Subcutaneous adipose tissue (tissue), 4 donors: Measurements from ENCODE around the gene IL1RAPL2. TPM values are rescaled to one million over a fixed set of nuclear protein-coding genes. Genes with fewer than 3 reads are reported as not detected.

ENCODE experiments used
- total RNA-seq, 4 donors: library from RNA; depleted of rRNA; stranded (reverse); fragments of >200 nt; gene quantifications; one replicate each; pipeline ENCODE4 v1.1.0, GENCODE V29; 2016
- TF ChIP-seq, protein P1 (sequence below): fragments of 450-650 bp; IDR thresholded peaks from one replicate; pipeline ENCODE4 v1.5.1; 2016; ENCODE audit warnings: low read depth, mild to moderate bottlenecking, control low read depth, antibody characterized with exemption, moderate library complexity

The IL1RAPL2 gene
- total RNA-seq, 4 donors from 2014 or later: 0.17 TPM; not detected in 3

DNA sequence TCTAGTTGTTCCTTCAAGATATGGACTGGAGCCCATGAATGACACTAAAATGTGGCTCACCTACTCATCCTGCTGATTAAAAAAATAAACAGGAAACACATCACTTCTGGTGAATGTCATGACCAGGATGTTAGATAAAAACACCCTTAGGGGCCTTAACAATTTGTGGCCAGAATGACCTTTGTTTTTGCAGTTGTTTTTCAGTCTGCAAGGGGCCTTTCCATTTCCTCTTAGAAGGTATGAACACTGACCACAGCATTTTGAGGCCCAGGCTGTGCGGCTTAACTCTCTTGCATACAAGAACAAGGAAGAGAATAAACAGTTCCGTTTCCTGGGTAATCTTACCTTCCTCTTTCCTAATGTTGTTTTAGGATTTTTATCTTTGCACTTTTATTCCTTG, 113.2 kb downstream of the IL1RAPL2 start:
- TF ChIP-seq, protein P1, sequence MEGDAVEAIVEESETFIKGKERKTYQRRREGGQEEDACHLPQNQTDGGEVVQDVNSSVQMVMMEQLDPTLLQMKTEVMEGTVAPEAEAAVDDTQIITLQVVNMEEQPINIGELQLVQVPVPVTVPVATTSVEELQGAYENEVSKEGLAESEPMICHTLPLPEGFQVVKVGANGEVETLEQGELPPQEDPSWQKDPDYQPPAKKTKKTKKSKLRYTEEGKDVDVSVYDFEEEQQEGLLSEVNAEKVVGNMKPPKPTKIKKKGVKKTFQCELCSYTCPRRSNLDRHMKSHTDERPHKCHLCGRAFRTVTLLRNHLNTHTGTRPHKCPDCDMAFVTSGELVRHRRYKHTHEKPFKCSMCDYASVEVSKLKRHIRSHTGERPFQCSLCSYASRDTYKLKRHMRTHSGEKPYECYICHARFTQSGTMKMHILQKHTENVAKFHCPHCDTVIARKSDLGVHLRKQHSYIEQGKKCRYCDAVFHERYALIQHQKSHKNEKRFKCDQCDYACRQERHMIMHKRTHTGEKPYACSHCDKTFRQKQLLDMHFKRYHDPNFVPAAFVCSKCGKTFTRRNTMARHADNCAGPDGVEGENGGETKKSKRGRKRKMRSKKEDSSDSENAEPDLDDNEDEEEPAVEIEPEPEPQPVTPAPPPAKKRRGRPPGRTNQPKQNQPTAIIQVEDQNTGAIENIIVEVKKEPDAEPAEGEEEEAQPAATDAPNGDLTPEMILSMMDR: no peak

DNA sequence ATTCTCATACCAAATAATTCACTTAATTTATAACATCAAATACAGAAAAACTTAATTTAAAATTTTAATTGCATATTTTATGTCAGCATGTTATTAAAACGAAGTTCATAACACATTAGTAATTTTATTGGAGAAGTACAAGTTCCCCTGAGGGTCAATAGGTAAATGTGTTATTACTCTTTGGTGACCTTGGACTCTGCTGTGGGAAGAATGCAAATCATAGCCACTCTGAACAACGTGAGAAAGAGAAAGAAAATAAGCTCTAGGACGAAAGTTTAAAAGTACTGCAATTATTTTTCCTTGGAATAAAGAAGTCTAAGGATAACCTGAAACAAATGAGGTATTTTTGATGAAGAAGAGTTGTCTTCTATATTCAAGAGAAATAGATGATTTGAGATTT, 115.2 kb downstream of the IL1RAPL2 start:
- TF ChIP-seq, protein P1: no peak

DNA sequence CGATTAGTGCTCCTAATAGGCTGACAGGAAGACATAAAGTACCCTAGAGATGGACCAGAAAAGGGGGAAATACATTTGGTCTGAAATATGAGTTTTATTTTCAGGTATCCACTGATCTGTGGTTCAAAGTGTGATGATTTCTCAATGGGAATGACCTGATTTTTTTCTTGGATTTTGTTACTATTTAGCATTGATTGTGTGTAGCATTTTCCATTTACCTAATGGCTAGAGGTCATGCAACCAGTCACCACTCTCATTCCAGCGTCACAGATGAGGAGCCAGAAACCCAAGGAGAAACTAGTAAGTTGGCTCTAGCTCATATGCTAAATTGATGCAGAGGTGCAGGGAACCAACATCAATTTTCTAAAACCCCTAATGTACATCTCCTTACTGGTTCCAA, 118.1 kb downstream of the IL1RAPL2 start:
- TF ChIP-seq, protein P1: no peak

DNA sequence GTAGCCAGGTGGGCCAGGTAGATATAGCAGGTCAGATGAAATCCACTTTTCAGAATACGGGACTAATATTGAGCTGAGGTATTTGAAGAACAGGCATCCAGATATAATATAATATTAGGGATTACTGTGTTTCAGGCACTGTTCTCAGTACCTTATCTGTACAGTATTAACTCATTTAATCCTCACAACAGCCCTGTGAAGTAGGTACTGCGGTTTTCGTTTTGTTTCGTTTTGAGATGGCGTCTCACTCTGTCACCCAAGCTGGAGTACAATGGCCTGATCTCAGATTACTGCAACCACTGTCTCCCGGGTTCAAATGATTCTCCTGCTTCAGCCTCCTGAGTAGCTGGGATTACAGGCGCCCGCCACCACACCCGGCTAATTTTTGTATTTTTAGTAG, 129.6 kb downstream of the IL1RAPL2 start:
- TF ChIP-seq, protein P1: no peak

DNA sequence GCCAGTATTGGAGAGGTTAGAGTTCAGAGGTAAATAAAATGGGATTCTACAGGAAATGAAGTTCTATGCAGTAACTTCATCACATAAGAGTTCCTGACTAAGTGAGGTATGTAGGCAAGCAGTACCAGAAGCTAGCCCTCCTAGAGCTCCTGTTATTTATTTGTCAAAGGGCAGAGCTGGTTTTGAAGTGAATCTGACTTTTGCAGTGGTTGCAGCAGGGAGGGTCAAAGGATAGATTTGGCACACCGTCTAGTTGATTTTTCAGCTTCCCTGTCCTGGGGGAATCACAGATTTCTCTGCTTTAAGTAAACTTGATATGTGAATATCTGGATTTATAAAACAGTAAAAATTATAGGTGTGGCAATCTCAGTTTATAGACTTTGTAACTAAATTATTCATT, 130.7 kb downstream of the IL1RAPL2 start:
- TF ChIP-seq, protein P1: no peak

DNA sequence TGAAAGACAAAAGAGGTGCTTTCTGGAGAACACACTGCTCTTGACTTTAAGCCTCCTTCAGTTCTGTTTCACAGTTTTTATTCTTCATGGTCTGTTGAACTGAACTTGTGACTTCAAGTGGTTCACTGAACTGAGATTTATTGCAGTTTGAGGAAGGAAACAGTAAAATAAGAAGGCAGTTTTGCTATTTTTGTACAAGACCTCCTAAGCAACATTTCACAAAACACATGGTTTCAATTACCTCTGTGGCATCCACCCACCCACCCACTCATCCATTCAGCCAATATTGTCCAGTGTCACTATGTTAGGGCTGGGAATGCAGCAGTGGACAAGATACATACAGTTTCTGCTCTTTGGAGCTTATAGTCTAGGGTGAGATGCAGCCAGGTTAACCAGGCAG, 131.3 kb downstream of the IL1RAPL2 start:
- TF ChIP-seq, protein P1: no peak

DNA sequence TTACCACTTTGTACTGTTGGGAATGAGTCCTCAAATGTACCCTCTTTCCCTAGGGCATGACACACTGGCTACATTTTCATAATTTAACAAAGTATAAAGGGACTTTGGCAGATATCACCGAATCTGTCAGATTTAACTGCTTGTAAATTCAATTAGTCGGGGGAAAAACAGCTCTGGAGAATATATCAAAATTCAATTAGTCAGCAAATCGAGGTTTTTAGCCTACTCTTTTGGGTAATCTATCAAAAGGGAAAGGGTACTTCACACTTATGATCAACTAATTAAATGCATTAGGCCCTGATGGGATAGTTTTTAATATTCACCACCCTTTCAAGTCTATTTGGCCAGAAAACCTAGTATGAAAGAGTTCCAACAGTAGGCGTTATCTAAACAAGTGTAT, 141.0 kb downstream of the IL1RAPL2 start:
- TF ChIP-seq, protein P1: no peak
